Measurements from ENCODE around the gene TMPRSS9.

DNA sequence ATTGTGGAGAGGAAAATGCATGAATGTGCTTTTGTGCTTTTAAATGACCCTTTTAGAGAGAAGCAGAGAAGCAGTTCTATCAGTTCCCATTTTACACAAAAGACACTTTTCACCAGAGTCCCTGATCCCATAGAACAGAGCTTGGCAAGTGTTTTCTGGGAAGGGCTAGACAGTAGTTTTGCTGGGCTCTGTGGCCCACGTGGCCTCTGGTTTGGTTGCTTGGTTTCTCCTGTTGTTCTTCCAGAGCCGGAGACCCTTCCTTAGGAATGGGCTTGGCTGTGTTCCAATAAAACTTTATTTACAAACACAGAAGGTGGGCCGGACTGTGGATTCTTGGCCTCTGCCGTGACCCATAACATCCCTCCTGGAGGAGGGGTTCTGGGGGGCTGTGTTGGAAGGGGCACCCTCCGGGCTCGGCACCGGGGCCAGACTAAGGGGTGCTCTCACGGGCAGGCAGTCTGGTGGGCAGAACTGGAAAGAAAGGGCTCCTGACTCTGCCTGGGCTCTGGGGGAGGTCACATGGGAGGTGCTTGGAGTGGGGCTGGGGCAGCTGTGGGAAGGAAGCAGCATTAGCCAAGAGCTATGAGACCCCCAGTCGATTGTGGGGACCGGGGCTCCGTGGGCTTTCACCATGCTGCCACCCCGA, 28.3 kb upstream of the TMPRSS9 start:
- TF ChIP-seq CTCF (IDR thresholded peaks at IDR 0.05 in 8 of 11, conservative IDR thresholded peaks at IDR 0.05 in 3 of 11) (no peak), POLR2A (IDR thresholded peaks at IDR 0.05) (no peak)
